Thyroid gland (tissue), 4 donors: Measurements from ENCODE around the gene HSH2D.

ENCODE experiments used
- POLR2A ChIP-seq, 2 donors: fragments of 450-650 bp; IDR thresholded peaks; one replicate each; pipeline ENCODE4 v1.6.1; 2017; ENCODE audit warnings: antibody characterized with exemption in 2 of 2, mild to moderate bottlenecking in 2 of 2, moderate library complexity in 1 of 2
- TF ChIP-seq, protein P1 (sequence below), 6 experiments: fragments of 200-600 bp in 3 of 6; fragments of 450-650 bp in 3 of 6; sonication (generic) in 3 of 6; IDR thresholded peaks; one replicate each; pipeline ENCODE4 v1.5.1; 2016 to 2019; ENCODE audit warnings: antibody characterized with exemption in 6 of 6, mild to moderate bottlenecking in 2 of 6, inconsistent platforms in 1 of 6, moderate library complexity in 1 of 6

DNA sequence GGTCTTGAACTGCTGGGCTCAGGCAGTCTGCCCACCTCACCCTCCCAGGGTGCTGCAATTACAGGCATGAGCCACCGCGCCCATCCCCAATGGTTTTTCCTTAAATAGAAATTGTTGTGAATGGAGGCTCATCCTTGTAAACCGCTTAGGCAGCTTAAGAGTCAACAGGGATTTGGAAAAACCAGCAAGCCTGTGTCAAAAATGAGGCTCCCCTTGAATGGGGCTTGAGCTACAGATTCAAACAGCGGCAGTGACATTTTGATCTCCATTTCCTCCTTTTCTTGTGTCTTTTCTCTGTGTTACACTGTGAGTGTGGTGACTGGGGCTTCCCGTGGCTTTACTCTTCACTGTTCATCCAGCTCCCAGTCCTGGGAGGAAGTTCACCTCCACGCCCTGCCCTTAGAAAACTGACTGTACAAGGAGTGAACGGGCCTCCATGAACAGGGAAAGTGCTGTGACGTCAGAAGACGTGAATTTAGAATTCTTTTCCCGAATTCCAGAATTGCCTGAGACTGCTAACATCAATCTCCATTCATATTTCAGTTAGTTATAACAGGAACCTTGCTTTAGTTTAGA, 47.1 kb upstream of the HSH2D start:
- TF ChIP-seq, protein P1, sequence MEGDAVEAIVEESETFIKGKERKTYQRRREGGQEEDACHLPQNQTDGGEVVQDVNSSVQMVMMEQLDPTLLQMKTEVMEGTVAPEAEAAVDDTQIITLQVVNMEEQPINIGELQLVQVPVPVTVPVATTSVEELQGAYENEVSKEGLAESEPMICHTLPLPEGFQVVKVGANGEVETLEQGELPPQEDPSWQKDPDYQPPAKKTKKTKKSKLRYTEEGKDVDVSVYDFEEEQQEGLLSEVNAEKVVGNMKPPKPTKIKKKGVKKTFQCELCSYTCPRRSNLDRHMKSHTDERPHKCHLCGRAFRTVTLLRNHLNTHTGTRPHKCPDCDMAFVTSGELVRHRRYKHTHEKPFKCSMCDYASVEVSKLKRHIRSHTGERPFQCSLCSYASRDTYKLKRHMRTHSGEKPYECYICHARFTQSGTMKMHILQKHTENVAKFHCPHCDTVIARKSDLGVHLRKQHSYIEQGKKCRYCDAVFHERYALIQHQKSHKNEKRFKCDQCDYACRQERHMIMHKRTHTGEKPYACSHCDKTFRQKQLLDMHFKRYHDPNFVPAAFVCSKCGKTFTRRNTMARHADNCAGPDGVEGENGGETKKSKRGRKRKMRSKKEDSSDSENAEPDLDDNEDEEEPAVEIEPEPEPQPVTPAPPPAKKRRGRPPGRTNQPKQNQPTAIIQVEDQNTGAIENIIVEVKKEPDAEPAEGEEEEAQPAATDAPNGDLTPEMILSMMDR (IDR thresholded peaks at IDR 0.05): no peak
- no peak for TF ChIP-seq POLR2A (IDR thresholded peaks at IDR 0.05)
